ENCODE data around the gene RTF2. TPM values are rescaled to one million over a fixed set of nuclear protein-coding genes. Genes with fewer than 3 reads are reported as not detected.

RTF2 gene
- total RNA-seq, 1 donor from 2014 or later, result 88.7 TPM

DNA sequence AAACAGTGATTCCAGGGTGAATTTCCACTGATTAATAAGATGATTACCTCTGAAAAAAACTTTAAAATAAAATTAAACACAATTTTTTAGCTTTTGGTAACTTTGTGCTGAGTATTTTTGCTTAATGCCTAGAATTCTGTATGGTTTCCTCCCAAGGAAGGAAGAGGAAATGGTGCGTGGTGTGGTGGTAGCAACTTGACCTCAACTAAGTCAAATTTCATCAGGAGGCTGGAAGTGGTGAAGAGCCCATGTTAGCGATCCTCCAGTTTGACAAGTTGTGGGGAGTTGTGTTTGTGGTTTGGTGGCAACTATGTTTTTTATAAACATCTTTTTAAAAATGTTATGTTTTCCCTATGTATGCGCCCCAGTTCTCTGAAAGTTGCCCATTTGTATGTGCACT lies 5.0 kb upstream of the RTF2 start:
- DNase-seq (ENCODE audit: low spot score) (no peak), ATAC-seq (no peak)
- intact Hi-C loops (cut with DNase I), result no loop called here

DNA sequence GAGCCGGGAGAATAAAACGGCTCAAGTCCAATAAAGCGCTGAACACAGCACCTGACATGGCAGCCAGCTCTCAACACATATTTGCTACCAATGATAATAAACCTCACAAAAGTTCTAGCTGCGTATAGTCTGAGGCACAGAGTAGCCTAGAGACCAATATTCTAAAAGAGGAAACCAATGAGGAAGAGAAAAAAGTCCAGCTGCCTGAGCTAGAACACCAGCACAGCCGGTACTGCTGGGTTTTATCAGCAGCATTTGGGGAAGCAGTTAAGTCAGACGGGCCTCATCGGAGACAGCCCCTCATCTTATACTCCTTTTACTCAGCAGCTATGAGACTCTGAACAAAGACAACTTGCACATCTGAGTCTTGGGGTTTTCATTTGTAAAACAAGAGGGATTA lies 2.4 kb upstream of the RTF2 start:
- intact Hi-C loops (cut with DNase I), result loop anchor here (5.0 kb wide), 1 partner anchor 104 kb away; no protein-coding TSS in a partner anchor
- ATAC-seq, result peak; percentile 29
- no peak for DNase-seq (ENCODE audit: low spot score)

DNA sequence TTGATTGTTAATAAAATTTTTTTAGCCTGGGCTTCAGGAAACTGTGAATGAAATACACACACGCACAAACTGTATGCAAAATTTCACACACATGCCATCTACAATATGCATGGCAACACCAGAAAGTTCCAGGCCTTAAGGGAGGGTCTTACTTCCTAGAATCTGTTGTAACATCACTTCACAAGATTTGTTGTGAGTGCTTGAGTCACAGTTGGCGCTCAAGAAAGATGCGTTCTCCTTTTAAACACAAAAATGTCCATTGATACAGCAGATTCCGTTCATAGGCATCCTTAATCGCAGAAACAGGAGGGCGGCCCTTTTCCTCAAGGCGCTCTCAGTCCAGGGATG lies 485 bp upstream of the RTF2 start:
- intact Hi-C loops (cut with DNase I), result loop anchor here (5.0 kb wide), 1 partner anchor 106 kb away; no protein-coding TSS in a partner anchor
- ATAC-seq (peak; percentile 8), DNase-seq (ENCODE audit: low spot score) (no peak)

DNA sequence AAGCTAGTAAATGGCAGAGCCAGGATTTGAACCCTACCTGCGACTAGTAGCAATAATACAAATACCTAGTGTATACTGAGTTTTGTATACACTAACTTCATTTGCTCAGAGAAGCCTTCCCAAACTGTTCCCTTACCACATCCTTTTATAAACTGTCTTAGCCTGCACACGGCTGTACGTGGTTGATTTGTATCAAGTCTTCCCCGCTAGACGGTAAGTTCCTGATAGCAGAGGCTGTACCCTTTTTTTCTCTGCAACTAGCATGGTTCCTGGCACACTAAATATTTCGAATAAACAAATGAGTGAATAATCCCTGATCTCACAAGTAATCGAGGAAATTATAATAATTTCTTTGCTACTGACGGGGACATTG lies 636 bp downstream of the RTF2 start:
- ATAC-seq (no peak), DNase-seq (ENCODE audit: low spot score) (no peak)

GRCh38 chr20:56483970-56484369 lies 15.5 kb downstream of the RTF2 start:
- no peak for DNase-seq (ENCODE audit: low spot score)
- no peak for ATAC-seq
- intact Hi-C loops (cut with DNase I), result no loop called here

More for the DNA sequence above, 636 bp downstream of the RTF2 start:
- intact Hi-C loops (cut with DNase I), result loop anchor here (5.0 kb wide), 1 partner anchor 107 kb away; no protein-coding TSS in a partner anchor

DNA sequence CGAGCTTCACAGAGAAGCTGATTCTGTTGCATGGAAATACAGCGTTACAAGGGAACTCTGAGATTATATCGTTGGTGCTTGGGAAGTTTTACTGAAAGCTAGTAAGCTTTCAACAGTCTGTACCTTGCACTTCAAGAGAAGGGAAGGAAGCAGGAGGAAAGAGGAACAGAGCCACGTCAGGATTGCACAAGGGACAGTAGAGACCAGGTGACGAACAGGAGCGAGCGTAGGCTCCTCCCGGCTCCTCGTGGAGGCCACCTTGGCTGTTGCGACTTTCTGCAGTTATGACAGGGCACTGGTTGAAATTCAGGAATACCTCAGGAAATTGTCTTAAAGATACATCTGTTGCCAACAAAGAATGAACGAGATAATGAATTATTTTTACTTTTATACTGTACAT lies 18.8 kb downstream of the RTF2 start:
- ATAC-seq (no peak), DNase-seq (ENCODE audit: low spot score) (no peak)
- intact Hi-C loops (cut with DNase I), result no loop called here

GRCh38 chr20:56488566-56488965 lies 20.1 kb downstream of the RTF2 start:
- no peak for DNase-seq (ENCODE audit: low spot score)
- ATAC-seq, result no peak
- intact Hi-C loops (cut with DNase I), result no loop called here

DNA sequence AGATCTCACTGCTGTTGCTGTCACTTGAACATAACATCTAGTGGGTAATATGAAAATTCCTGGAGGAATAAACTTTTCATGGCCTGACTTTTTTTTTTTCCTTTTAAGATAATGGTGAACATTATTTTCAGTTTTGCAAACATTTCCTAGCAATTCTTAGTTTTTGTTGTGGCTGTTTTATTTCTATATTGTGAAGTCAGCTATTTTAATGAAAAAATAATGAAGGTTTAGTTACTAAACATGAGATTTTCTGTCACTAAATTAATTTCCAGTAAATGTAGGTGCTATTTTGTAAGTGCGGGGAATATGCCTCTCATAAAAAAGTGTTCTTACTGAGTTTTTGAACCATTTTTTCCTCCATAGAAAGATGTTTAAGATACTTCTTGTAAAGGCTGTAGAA lies 32.7 kb downstream of the RTF2 start:
- no peak for ATAC-seq
- no peak for DNase-seq (ENCODE audit: low spot score)
- intact Hi-C loops (cut with DNase I), result no loop called here

GRCh38 chr20:56503916-56504315 lies 35.5 kb downstream of the RTF2 start:
- no peak for DNase-seq (ENCODE audit: low spot score)
- intact Hi-C loops (cut with DNase I), result no loop called here
- no peak for ATAC-seq

- intact Hi-C loops (cut with DNase I), result no loop called here
- DNase-seq (ENCODE audit: low spot score) (no peak), ATAC-seq (no peak)
These were observed 36.1 kb downstream of the RTF2 start for GRCh38 chr20:56504373-56505005.

GRCh38 chr20:56506103-56506502 lies 37.7 kb downstream of the RTF2 start:
- no peak for ATAC-seq
- DNase-seq (ENCODE audit: low spot score), result no peak
- intact Hi-C loops (cut with DNase I), result no loop called here

- ATAC-seq (no peak), DNase-seq (ENCODE audit: low spot score) (no peak)
- intact Hi-C loops (cut with DNase I), result no loop called here
These were observed 43.5 kb downstream of the RTF2 start for GRCh38 chr20:56511926-56512325.

- intact Hi-C loops (cut with DNase I), result no loop called here
- DNase-seq (ENCODE audit: low spot score), result no peak
- no peak for ATAC-seq
These were observed 45.0 kb downstream of the RTF2 start for GRCh38 chr20:56513161-56514150.

DNA sequence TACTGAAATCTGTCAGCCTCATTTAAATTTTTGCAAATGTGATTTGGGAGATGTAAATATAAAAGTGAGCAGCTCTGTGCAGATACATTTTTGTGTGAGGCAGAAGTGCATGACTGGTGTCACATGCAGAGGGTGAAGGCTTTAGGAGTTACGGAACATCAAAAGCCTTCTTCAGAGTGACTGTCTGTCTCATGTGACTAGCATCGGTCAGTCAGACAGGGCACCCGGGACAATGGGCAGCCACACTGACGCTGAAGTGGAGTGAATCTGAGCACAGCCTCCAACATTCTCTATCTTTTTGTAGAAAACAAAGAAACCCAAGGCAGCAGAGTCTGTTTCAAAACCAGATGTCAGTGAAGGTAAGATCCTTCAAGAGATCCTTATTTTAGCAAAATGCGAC lies 48.2 kb downstream of the RTF2 start:
- intact Hi-C loops (cut with DNase I), result no loop called here
- no peak for ATAC-seq
- no peak for DNase-seq (ENCODE audit: low spot score)

DNA sequence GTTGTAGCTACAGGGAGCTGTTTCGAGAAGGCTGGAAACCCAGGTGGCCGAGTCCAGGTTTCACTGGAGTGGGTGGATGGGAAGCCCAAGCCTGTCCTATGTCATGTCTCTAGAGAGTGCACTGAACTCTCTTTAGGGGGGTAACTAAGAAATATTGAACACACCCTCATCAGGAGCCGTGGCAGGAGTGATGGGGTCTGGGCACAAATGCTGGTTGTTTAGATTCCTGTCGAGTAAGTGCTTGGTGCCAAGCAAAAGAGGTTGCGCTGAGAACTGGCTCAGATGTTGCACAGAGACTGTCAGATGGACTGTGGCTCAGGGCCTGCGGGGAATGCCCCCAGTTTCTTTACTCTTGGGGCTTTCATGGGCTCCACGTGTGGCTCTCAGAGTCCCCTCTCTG lies 48.8 kb downstream of the RTF2 start:
- intact Hi-C loops (cut with DNase I), result no loop called here
- no peak for ATAC-seq

GRCh38 chr20:56517641-56518040 lies 49.2 kb downstream of the RTF2 start:
- ATAC-seq, result no peak
- intact Hi-C loops (cut with DNase I), result no loop called here
- peak; percentile 44 for DNase-seq (ENCODE audit: low spot score)

More for the DNA sequence above, 48.8 kb downstream of the RTF2 start:
- peak; percentile 26 for DNase-seq (ENCODE audit: low spot score)

DNA sequence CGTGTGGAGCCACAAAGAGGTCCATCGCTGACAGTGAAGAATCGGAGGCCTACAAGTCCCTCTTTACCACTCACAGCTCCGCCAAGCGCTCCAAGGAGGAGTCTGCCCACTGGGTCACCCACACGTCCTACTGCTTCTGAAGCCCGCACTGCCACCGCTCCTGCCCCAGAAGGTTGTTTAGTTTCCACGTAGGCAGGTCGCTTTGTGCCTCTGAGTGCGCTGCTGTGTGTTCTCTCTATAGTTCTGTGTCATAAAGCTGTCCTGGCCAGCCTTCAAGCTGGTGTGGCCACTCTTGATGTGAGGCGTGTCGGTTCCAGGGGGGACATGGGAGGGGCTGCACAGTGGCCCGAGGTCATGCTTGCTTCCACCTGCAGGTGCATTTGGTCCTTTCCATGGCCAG lies 49.7 kb downstream of the RTF2 start:
- intact Hi-C loops (cut with DNase I), result no loop called here
- DNase-seq (ENCODE audit: low spot score), result peak; percentile 49
- ATAC-seq, result no peak

GRCh38 chr20:56518721-56519398 lies 50.4 kb downstream of the RTF2 start:
- DNase-seq (ENCODE audit: low spot score), result peak; percentile 35
- intact Hi-C loops (cut with DNase I), result no loop called here
- no peak for ATAC-seq

DNA sequence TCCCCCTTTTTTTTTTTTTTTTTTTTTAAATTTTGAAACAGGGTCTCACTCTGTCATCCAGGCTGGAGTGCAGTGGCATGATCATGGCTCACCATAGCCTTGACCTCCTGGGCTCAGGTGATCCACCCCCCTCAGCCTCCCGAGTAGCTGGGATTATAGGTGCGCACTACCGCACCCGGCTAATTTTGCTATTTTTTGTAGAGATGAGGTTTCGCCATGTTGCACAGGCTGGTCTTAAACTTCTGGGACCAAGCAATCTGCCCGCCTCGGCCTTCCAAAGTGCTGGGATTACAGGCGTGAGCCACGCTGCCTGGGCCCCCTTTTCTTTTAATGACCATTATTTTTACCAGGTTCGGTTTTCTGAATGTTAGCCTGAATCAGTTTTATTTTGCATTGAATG lies 51.1 kb downstream of the RTF2 start:
- DNase-seq (ENCODE audit: low spot score), result peak; percentile 4
- ATAC-seq, result no peak
- intact Hi-C loops (cut with DNase I), result no loop called here

DNA sequence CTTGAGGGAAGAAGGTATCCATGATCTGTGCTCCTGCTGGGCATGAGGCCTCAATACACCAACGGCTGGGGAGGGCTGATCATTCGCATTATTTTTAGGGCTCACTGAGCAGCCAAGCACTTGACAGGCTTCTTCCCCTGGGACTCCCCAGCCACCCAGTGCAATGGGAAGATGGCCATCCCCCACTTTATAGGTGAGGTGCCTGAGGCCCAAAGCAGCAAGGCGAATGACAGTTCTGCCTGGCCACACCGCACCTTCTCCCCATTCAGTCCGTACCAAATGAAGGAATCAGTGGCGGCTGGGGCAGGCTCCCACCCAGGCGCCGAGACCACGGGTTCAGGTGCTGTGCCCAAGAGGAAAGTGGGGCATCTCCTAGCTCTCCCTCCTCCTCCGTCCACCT lies 51.8 kb downstream of the RTF2 start:
- peak; percentile 15 for DNase-seq (ENCODE audit: low spot score)
- no peak for ATAC-seq
- intact Hi-C loops (cut with DNase I), result no loop called here

All from sciatic nerve (tissue), 2 donors.